Measurements from ENCODE around the gene NT5C3B.
"Not testable (repeated sequence)": the region's sequence is repeated elsewhere in the genome, so short reads cannot be mapped to it uniquely, and the experiment has no call there.

DNA sequence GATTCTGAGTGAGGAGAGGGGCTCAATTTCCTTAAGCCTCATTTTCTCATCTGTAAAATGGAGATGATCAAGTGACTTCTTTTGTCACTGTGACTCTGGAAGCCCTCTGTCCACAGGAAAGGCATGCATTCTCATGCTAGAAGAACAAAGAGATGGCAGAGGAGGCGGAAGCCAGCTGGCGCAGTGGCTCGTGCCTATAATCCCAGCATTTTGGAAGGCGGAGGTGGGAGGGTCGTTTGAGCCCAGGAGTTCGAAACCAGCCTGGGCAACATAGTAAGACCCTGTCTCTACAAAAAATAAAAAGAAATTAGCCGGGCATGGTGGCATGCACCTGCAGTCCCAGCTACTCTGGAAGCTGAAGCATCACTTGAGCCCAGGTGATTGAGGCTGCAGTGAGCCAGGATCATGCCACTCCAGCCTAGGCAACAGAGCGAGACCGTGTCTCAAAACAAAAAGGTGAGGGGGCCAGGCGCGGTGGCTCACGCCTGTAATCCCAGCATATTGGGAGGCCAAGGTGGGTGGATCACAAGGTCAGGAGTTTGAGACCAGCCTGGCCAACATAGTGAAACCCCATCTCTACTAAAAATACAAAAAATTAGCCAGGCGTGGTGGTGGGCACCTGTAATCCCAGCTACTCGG, 59.7 kb downstream of the NT5C3B start:
- not testable (repeated sequence) for TF ChIP-seq POLR2AphosphoS5 (IDR thresholded peaks at IDR 0.05; ENCODE audit: low read depth, low read length); SIN3A (IDR thresholded peaks at IDR 0.05; ENCODE audit: borderline replicate concordance, insufficient read depth, low read depth, low read length); TCF7L2 (IDR thresholded peaks at IDR 0.05; ENCODE audit: low read depth, low read length)
- TF ChIP-seq, protein P1, sequence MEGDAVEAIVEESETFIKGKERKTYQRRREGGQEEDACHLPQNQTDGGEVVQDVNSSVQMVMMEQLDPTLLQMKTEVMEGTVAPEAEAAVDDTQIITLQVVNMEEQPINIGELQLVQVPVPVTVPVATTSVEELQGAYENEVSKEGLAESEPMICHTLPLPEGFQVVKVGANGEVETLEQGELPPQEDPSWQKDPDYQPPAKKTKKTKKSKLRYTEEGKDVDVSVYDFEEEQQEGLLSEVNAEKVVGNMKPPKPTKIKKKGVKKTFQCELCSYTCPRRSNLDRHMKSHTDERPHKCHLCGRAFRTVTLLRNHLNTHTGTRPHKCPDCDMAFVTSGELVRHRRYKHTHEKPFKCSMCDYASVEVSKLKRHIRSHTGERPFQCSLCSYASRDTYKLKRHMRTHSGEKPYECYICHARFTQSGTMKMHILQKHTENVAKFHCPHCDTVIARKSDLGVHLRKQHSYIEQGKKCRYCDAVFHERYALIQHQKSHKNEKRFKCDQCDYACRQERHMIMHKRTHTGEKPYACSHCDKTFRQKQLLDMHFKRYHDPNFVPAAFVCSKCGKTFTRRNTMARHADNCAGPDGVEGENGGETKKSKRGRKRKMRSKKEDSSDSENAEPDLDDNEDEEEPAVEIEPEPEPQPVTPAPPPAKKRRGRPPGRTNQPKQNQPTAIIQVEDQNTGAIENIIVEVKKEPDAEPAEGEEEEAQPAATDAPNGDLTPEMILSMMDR (IDR thresholded peaks at IDR 0.05) = not testable (repeated sequence)
- TF ChIP-seq, protein P2, sequence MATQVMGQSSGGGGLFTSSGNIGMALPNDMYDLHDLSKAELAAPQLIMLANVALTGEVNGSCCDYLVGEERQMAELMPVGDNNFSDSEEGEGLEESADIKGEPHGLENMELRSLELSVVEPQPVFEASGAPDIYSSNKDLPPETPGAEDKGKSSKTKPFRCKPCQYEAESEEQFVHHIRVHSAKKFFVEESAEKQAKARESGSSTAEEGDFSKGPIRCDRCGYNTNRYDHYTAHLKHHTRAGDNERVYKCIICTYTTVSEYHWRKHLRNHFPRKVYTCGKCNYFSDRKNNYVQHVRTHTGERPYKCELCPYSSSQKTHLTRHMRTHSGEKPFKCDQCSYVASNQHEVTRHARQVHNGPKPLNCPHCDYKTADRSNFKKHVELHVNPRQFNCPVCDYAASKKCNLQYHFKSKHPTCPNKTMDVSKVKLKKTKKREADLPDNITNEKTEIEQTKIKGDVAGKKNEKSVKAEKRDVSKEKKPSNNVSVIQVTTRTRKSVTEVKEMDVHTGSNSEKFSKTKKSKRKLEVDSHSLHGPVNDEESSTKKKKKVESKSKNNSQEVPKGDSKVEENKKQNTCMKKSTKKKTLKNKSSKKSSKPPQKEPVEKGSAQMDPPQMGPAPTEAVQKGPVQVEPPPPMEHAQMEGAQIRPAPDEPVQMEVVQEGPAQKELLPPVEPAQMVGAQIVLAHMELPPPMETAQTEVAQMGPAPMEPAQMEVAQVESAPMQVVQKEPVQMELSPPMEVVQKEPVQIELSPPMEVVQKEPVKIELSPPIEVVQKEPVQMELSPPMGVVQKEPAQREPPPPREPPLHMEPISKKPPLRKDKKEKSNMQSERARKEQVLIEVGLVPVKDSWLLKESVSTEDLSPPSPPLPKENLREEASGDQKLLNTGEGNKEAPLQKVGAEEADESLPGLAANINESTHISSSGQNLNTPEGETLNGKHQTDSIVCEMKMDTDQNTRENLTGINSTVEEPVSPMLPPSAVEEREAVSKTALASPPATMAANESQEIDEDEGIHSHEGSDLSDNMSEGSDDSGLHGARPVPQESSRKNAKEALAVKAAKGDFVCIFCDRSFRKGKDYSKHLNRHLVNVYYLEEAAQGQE (IDR thresholded peaks at IDR 0.05; ENCODE audit: insufficient read depth in 1 of 2, low read depth in 2 of 2, low read length in 1 of 2) = not testable (repeated sequence)
